GM23338 (cell line): ENCODE data around the gene OR5A1. TPM values are rescaled to one million over a fixed set of nuclear protein-coding genes. Genes with fewer than 3 reads are reported as not detected.
"Not testable (repeated sequence)": the region's sequence is repeated elsewhere in the genome, so short reads cannot be mapped to it uniquely, and the experiment has no call there.

ENCODE experiments used
- ATAC-seq: fragments of 200-7000 bp; cut with Tn5 transposase; 3 replicates; pipeline ENCODE4 v1.9.1; 2020
- DNase-seq: peaks from one replicate; pipeline ENCODE4 v3.0.0-alpha.2; 2015; ENCODE audit warnings: low spot score
- H2AFZ ChIP-seq: fragments of 200-600 bp; sonication (generic); 2 replicates; pipeline ENCODE4 v1.8.0; 2016; ENCODE audit warnings: antibody characterized with exemption, mild to moderate bottlenecking, moderate library complexity
- H3F3A ChIP-seq: fragments of 200-600 bp; sonication (generic); replicated peaks from 2 replicates; pipeline ENCODE4 v1.8.0; 2017; ENCODE audit warnings: antibody characterized with exemption, mixed run types, low read depth
- H3K27ac ChIP-seq: fragments of 200-600 bp; sonication (generic); 2 replicates; pipeline ENCODE4 v1.6.1; 2016; ENCODE audit warnings: low read depth
- H3K27me3 ChIP-seq: fragments of 200-600 bp; sonication (generic); 2 replicates; pipeline ENCODE4 v1.8.0; 2016; ENCODE audit warnings: mild to moderate bottlenecking, mixed run types, moderate library complexity; ENCODE audit not compliant: insufficient read depth
- H3K36me3 ChIP-seq: fragments of 200-600 bp; sonication (generic); 2 replicates; pipeline ENCODE4 v1.8.0; 2016; ENCODE audit warnings: mild to moderate bottlenecking; ENCODE audit not compliant: insufficient read depth
- H3K4me1 ChIP-seq: fragments of 200-600 bp; sonication (generic); 2 replicates; pipeline ENCODE4 v1.8.0; 2016; ENCODE audit warnings: mild to moderate bottlenecking, moderate library complexity; ENCODE audit not compliant: insufficient read depth
- H3K4me2 ChIP-seq: fragments of 200-600 bp; sonication (generic); 2 replicates; pipeline ENCODE4 v1.7.1; 2017; ENCODE audit warnings: mixed run types
- H3K4me3 ChIP-seq: fragments of 200-600 bp; sonication (generic); 2 replicates; pipeline ENCODE4 v1.6.1; 2016; ENCODE audit warnings: mixed run types
- H3K79me2 ChIP-seq: fragments of 200-600 bp; sonication (generic); replicated peaks from 2 replicates; pipeline ENCODE4 v1.8.0; 2017; ENCODE audit warnings: mild to moderate bottlenecking; ENCODE audit not compliant: insufficient read depth
- H3K9me2 ChIP-seq: fragments of 200-600 bp; sonication (generic); 2 replicates; pipeline ENCODE4 v1.8.0; 2017; ENCODE audit not compliant: insufficient read depth
- H4K20me1 ChIP-seq: fragments of 200-600 bp; sonication (generic); replicated peaks from 2 replicates; pipeline ENCODE4 v1.8.0; 2017; ENCODE audit warnings: mild to moderate bottlenecking; ENCODE audit not compliant: insufficient read depth
- H3K27ac Mint-ChIP-seq: 2 replicates; pipeline ENCODE4 v1.8.0; 2020; ENCODE audit warnings: inconsistent platforms, mild to moderate bottlenecking, moderate library complexity, mixed read lengths
- H3K27me3 Mint-ChIP-seq: 3 replicates; pipeline ENCODE4 v1.8.0; 2022; ENCODE audit warnings: low read depth, mild to moderate bottlenecking, moderate library complexity, mixed read lengths, inconsistent platforms; ENCODE audit not compliant: insufficient read depth, poor library complexity
- H3K36me3 Mint-ChIP-seq: 3 replicates; pipeline ENCODE4 v1.8.0; 2021; ENCODE audit warnings: low read depth, mild to moderate bottlenecking, inconsistent platforms, moderate library complexity, mixed read lengths
- H3K4me1 Mint-ChIP-seq: 3 replicates; pipeline ENCODE4 v1.8.0; 2020; ENCODE audit warnings: mild to moderate bottlenecking, inconsistent platforms, mixed read lengths
- H3K4me3 Mint-ChIP-seq: 3 replicates; pipeline ENCODE4 v1.8.0; 2021; ENCODE audit warnings: moderate library complexity, mild to moderate bottlenecking, inconsistent platforms, mixed read lengths
- H3K9me3 Mint-ChIP-seq: 3 replicates; pipeline ENCODE4 v1.8.0; 2020; ENCODE audit warnings: moderate library complexity, mild to moderate bottlenecking, inconsistent platforms, mixed read lengths
- CREB1 ChIP-seq: fragments of 250-450 bp; sonication (Bioruptor Pico); IDR thresholded peaks from 2 replicates; pipeline ENCODE4 v1.5.0; 2020; ENCODE audit warnings: low read depth, mild to moderate bottlenecking, moderate library complexity
- EZH2 ChIP-seq: fragments of 200-600 bp; sonication (generic); IDR thresholded peaks from one replicate; pipeline ENCODE4 v1.8.0; 2017; ENCODE audit warnings: antibody characterized with exemption, mild to moderate bottlenecking, low read depth; ENCODE audit not compliant: unreplicated experiment
- NANOG ChIP-seq: IDR thresholded peaks from 2 replicates; pipeline ENCODE4 v1.6.1; 2016; ENCODE audit warnings: antibody characterized with exemption, borderline replicate concordance
- POLR2AphosphoS5 ChIP-seq: IDR thresholded peaks from 2 replicates; pipeline ENCODE4 v1.6.1; 2016; ENCODE audit warnings: antibody characterized with exemption, low read depth
- ZNF114 ChIP-seq: fragments of 250-450 bp; sonication (Bioruptor Pico); IDR thresholded peaks from 2 replicates; pipeline ENCODE4 v1.5.0; 2020; ENCODE audit warnings: mild to moderate bottlenecking, moderate library complexity
- polyA plus RNA-seq: library from polyadenylated mRNA; unstranded; fragments of >200 nt; fragmentation: Nextera tagmentation; extraction: Ambion mirVana; gene quantifications from 2 replicates; pipeline ENCODE4 v1.2.1, GENCODE V29; 2016
- total RNA-seq: library from RNA; depleted of rRNA; stranded (reverse); fragments of >200 nt; shearing (Covaris generic); gene quantifications from 2 replicates; pipeline ENCODE4 v1.2.3, GENCODE V29; 2014
- TF ChIP-seq, protein P1 (sequence below), 2 experiments: fragments of 200-600 bp in 1 of 2; sonication (generic) in 1 of 2; conservative IDR thresholded peaks; 2 replicates each; pipeline versions ENCODE4 v1.5.1 to v1.6.1; 2016 to 2017; ENCODE audit warnings: antibody characterized with exemption in 2 of 2, low read depth in 2 of 2, mild to moderate bottlenecking in 2 of 2, moderate library complexity in 1 of 2
- TF ChIP-seq, protein P2 (sequence below): IDR thresholded peaks from one replicate; pipeline ENCODE4 v1.6.1; 2018; ENCODE audit warnings: antibody characterized with exemption; ENCODE audit not compliant: unreplicated experiment
- TF ChIP-seq, protein P3 (sequence below): IDR thresholded peaks from 2 replicates; pipeline ENCODE4 v1.6.1; 2016; ENCODE audit warnings: antibody characterized with exemption

OR5A1 gene
- total and polyA plus RNA-seq, 2 experiments from 2014 or later, result 0.03 TPM; not detected in 1

DNA sequence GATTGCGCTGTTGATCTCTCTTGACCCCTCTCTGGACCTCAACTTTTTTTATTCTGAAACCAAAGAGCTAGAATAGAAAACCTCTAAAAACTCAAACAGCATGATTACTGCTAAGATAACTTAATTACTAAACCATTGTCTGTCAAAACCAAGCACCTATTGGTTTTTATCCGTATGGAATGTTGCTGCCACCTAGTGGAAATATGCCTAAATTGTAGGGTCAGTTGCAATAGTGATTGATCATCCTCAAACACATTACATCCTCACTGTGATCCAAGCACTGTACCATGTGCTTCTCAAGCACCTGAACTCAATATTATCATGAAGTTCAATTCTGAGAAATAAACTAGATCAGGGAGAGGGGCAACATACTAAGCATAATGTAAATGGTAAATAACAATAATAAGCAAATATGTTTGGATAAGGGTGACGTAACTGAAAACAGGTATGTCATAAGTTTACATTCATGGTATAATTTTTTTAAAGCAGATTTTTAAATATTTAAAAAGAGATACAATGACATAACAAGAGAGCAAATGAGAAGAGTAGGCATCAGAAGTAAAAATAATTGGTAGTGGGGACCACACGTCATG lies 6.2 kb upstream of the OR5A1 start:
- no peak for TF ChIP-seq ZNF114 (CRISPR knock-in tag)
- TF ChIP-seq, protein P1, sequence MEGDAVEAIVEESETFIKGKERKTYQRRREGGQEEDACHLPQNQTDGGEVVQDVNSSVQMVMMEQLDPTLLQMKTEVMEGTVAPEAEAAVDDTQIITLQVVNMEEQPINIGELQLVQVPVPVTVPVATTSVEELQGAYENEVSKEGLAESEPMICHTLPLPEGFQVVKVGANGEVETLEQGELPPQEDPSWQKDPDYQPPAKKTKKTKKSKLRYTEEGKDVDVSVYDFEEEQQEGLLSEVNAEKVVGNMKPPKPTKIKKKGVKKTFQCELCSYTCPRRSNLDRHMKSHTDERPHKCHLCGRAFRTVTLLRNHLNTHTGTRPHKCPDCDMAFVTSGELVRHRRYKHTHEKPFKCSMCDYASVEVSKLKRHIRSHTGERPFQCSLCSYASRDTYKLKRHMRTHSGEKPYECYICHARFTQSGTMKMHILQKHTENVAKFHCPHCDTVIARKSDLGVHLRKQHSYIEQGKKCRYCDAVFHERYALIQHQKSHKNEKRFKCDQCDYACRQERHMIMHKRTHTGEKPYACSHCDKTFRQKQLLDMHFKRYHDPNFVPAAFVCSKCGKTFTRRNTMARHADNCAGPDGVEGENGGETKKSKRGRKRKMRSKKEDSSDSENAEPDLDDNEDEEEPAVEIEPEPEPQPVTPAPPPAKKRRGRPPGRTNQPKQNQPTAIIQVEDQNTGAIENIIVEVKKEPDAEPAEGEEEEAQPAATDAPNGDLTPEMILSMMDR (conservative IDR thresholded peaks at IDR 0.05; ENCODE audit: low read depth in 2 of 2), result peak; percentile 82 to 91
- H3K4me3 ChIP-seq, result no peak overlapping the region
- no peaks in the 10 kb centered on the region for H3K9me2 ChIP-seq
- no peak overlapping the region for H3K4me3 Mint-ChIP-seq
- H3K36me3 ChIP-seq, result no peaks in the 10 kb centered on the region
- H3K27ac Mint-ChIP-seq, result no peak overlapping the region
- H4K20me1 ChIP-seq, result no peaks in the 10 kb centered on the region
- peaks cover 24% of the 10 kb centered on the region for H3K4me1 Mint-ChIP-seq
- peaks cover 17% of the 10 kb centered on the region for H3K4me1 ChIP-seq
- no peaks in the 10 kb centered on the region for H3K27me3 Mint-ChIP-seq
- no peaks in the 10 kb centered on the region for H3K27me3 ChIP-seq
- H3K9me3 Mint-ChIP-seq, result no peaks in the 10 kb centered on the region; the same call in 2 of the 3 replicates
- DNase-seq (peak; percentile 82), ATAC-seq (peak; percentile 76)
- no peak overlapping the region for H2AFZ ChIP-seq
- no peaks in the 10 kb centered on the region for H3K79me2 ChIP-seq
- no peaks in the 10 kb centered on the region for H3F3A ChIP-seq
- no peaks in the 10 kb centered on the region for H3K36me3 Mint-ChIP-seq
- no peak overlapping the region for H3K4me2 ChIP-seq
- H3K27ac ChIP-seq, result no peak overlapping the region

DNA sequence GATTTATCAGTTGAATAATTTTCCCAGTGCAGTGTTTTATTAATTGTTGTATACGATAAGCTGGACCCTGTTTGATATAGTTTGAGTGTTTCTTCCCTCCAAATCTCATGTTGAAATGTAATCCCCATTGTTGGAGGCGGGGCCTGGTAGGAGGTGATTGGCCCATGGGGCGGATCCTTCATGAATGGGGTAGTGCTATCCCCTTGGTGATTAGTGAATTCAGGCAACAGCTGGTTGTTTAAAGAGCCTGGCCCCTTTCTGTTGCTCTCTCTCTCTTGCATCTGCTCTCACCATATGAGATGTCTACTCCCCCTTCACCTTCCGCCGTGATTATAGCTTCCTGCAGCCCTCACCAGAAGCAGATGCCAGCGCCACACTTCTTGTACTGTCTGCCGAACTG lies 1.5 kb downstream of the OR5A1 start:
- no peak overlapping the region for H3K4me3 Mint-ChIP-seq
- no peaks in the 10 kb centered on the region for H3K27me3 ChIP-seq
- H3K36me3 Mint-ChIP-seq, result no peaks in the 10 kb centered on the region
- peak; percentile 39 for DNase-seq
- H3K9me3 Mint-ChIP-seq, result no peaks in the 10 kb centered on the region
- peaks cover 2% of the 10 kb centered on the region for H3K27me3 Mint-ChIP-seq
- H3F3A ChIP-seq, result no peaks in the 10 kb centered on the region
- H3K4me3 ChIP-seq, result no peak overlapping the region
- no peaks in the 10 kb centered on the region for H3K4me1 ChIP-seq
- H3K79me2 ChIP-seq, result no peaks in the 10 kb centered on the region
- H3K4me2 ChIP-seq, result no peak overlapping the region
- ATAC-seq, result peak; percentile 74
- TF ChIP-seq EZH2, result no peak
- TF ChIP-seq, protein P2, sequence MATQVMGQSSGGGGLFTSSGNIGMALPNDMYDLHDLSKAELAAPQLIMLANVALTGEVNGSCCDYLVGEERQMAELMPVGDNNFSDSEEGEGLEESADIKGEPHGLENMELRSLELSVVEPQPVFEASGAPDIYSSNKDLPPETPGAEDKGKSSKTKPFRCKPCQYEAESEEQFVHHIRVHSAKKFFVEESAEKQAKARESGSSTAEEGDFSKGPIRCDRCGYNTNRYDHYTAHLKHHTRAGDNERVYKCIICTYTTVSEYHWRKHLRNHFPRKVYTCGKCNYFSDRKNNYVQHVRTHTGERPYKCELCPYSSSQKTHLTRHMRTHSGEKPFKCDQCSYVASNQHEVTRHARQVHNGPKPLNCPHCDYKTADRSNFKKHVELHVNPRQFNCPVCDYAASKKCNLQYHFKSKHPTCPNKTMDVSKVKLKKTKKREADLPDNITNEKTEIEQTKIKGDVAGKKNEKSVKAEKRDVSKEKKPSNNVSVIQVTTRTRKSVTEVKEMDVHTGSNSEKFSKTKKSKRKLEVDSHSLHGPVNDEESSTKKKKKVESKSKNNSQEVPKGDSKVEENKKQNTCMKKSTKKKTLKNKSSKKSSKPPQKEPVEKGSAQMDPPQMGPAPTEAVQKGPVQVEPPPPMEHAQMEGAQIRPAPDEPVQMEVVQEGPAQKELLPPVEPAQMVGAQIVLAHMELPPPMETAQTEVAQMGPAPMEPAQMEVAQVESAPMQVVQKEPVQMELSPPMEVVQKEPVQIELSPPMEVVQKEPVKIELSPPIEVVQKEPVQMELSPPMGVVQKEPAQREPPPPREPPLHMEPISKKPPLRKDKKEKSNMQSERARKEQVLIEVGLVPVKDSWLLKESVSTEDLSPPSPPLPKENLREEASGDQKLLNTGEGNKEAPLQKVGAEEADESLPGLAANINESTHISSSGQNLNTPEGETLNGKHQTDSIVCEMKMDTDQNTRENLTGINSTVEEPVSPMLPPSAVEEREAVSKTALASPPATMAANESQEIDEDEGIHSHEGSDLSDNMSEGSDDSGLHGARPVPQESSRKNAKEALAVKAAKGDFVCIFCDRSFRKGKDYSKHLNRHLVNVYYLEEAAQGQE, result no peak
- TF ChIP-seq, protein P3, sequence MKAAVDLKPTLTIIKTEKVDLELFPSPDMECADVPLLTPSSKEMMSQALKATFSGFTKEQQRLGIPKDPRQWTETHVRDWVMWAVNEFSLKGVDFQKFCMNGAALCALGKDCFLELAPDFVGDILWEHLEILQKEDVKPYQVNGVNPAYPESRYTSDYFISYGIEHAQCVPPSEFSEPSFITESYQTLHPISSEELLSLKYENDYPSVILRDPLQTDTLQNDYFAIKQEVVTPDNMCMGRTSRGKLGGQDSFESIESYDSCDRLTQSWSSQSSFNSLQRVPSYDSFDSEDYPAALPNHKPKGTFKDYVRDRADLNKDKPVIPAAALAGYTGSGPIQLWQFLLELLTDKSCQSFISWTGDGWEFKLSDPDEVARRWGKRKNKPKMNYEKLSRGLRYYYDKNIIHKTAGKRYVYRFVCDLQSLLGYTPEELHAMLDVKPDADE, result no peak
- TF ChIP-seq, protein P1 (conservative IDR thresholded peaks at IDR 0.05; ENCODE audit: low read depth in 2 of 2), result no peak
- no peak for TF ChIP-seq POLR2AphosphoS5
- TF ChIP-seq NANOG, result no peak
- no peak for TF ChIP-seq CREB1 (CRISPR knock-in tag)
- peaks cover 9% of the 10 kb centered on the region; the same call in 2 of the 3 replicates for H3K4me1 Mint-ChIP-seq
- H3K36me3 ChIP-seq, result no peaks in the 10 kb centered on the region
- H3K27ac Mint-ChIP-seq, result no peak overlapping the region
- no peaks in the 10 kb centered on the region for H4K20me1 ChIP-seq
- H3K27ac ChIP-seq, result no peak overlapping the region
- H2AFZ ChIP-seq, result no peak overlapping the region
- H3K9me2 ChIP-seq, result peaks cover 3% of the 10 kb centered on the region; the same call in 1 of the 2 replicates

DNA sequence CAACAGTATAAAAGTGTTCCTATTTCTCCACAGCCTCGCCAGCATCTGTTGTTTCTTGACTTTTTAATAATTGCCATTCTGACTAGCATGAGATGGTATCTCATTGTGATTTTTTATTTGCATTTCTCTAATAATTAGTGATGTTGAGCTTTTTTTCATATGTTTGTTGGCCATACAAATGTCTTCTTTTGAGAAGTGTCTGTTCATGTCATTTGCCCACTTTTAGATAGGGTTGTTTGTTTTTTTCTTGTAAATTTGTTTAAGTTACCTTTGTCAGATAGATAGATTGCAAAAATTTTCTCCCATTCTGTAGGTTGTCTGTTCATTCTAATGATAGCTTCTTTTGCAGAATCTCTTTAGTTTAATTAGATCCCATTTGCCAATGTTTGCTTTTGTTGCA lies 9.4 kb downstream of the OR5A1 start:
- H3K27me3 Mint-ChIP-seq, result not testable (repeated sequence)

More for the DNA sequence above, 9.4 kb downstream of the OR5A1 start:
- H4K20me1 ChIP-seq, H2AFZ ChIP-seq, H3K4me1 ChIP-seq, H3K27me3 ChIP-seq, H3K36me3 ChIP-seq, H3K4me3 ChIP-seq, H3K4me1 Mint-ChIP-seq, H3K4me2 ChIP-seq, H3K27ac Mint-ChIP-seq, H3K79me2 ChIP-seq, DNase-seq, H3F3A ChIP-seq, H3K4me3 Mint-ChIP-seq, H3K27ac ChIP-seq, H3K36me3 Mint-ChIP-seq, ATAC-seq: not testable (repeated sequence)
- 0 out of 2 replicates have a peak, but pooled peaks cover 13% of the 10 kb centered on the region for H3K9me2 ChIP-seq
- H3K9me3 Mint-ChIP-seq, result peaks cover 24% of the 10 kb centered on the region
